Glutamatergic neuron (in vitro differentiated cells): ENCODE data around the gene SLCO2B1. TPM values are rescaled to one million over a fixed set of nuclear protein-coding genes. Genes with fewer than 3 reads are reported as not detected.

ENCODE experiments used
- DNase-seq: peaks from one replicate; pipeline ENCODE4 v3.0.0; 2022
- H3K27ac Mint-ChIP-seq: one replicate; pipeline ENCODE4 v1.8.0; 2020; ENCODE audit warnings: mild to moderate bottlenecking, mixed read lengths, inconsistent platforms; ENCODE audit not compliant: unreplicated experiment
- H3K27me3 Mint-ChIP-seq: one replicate; pipeline ENCODE4 v1.8.0; 2020; ENCODE audit warnings: mild to moderate bottlenecking, moderate library complexity, mixed read lengths, inconsistent platforms; ENCODE audit not compliant: unreplicated experiment
- H3K36me3 Mint-ChIP-seq: one replicate; pipeline ENCODE4 v1.8.0; 2020; ENCODE audit warnings: mild to moderate bottlenecking, mixed read lengths, inconsistent platforms; ENCODE audit not compliant: unreplicated experiment
- H3K4me1 Mint-ChIP-seq: one replicate; pipeline ENCODE4 v1.8.0; 2020; ENCODE audit warnings: mild to moderate bottlenecking, low read depth, mixed read lengths, inconsistent platforms; ENCODE audit not compliant: unreplicated experiment
- H3K4me3 Mint-ChIP-seq: one replicate; pipeline ENCODE4 v1.8.0; 2020; ENCODE audit warnings: mild to moderate bottlenecking, mixed read lengths, inconsistent platforms; ENCODE audit not compliant: unreplicated experiment
- H3K9me3 Mint-ChIP-seq: one replicate; pipeline ENCODE4 v1.8.0; 2020; ENCODE audit warnings: mild to moderate bottlenecking, moderate library complexity, mixed read lengths, inconsistent platforms; ENCODE audit not compliant: unreplicated experiment
- CTCF ChIP-seq: fragments of 200-600 bp; sonication (generic); IDR thresholded peaks from one replicate; pipeline ENCODE4 v1.5.0; 2021; ENCODE audit not compliant: partially characterized antibody, unreplicated experiment
- total RNA-seq: library from RNA; stranded (reverse); fragmentation: NEBNext Ultra II Directional; extraction: Animal tissue kit (Norgen Biotek cat#: 25700); gene quantifications from one replicate; pipeline ENCODE4 v1.2.1, GENCODE V29; 2021; ENCODE audit not compliant: unreplicated experiment

SLCO2B1 gene
- total RNA-seq, 1 donor from 2014 or later, result not detected

- H3K27ac Mint-ChIP-seq, result no peak overlapping the region
- TF ChIP-seq CTCF, result no peak
- peaks cover 2% of the 10 kb centered on the region for H3K4me1 Mint-ChIP-seq
- peaks cover 1% of the 10 kb centered on the region for H3K27me3 Mint-ChIP-seq
- H3K4me3 Mint-ChIP-seq, result no peak overlapping the region
- H3K36me3 Mint-ChIP-seq, result no peaks in the 10 kb centered on the region
- no peak for DNase-seq
- peaks cover 4% of the 10 kb centered on the region for H3K9me3 Mint-ChIP-seq
Observed at GRCh38 chr11:75145196-75145971, 5.5 kb upstream of the SLCO2B1 start.

- peaks cover 4% of the 10 kb centered on the region for H3K9me3 Mint-ChIP-seq
- no peak for TF ChIP-seq CTCF
- H3K27ac Mint-ChIP-seq, result no peak overlapping the region
- no peak overlapping the region for H3K4me3 Mint-ChIP-seq
- peaks cover 2% of the 10 kb centered on the region for H3K4me1 Mint-ChIP-seq
- no peaks in the 10 kb centered on the region for H3K36me3 Mint-ChIP-seq
- DNase-seq, result no peak
- peaks cover under 1% of the 10 kb centered on the region for H3K27me3 Mint-ChIP-seq
Observed at GRCh38 chr11:75145972-75146519, 4.9 kb upstream of the SLCO2B1 start.

- TF ChIP-seq CTCF, result no peak
- Mint-ChIP-seq H3K9me3 (no peaks in the 10 kb centered on the region), H3K4me3 (no peak overlapping the region), H3K27ac (no peak overlapping the region), H3K4me1 (peaks cover 3% of the 10 kb centered on the region), H3K36me3 (peaks cover 4% of the 10 kb centered on the region), H3K27me3 (peaks cover 1% of the 10 kb centered on the region)
- DNase-seq, result no peak
Observed at GRCh38 chr11:75146711-75147110, 4.2 kb upstream of the SLCO2B1 start.

- TF ChIP-seq CTCF, result no peak
- H3K4me1 Mint-ChIP-seq, result peaks cover 3% of the 10 kb centered on the region
- no peak overlapping the region for H3K4me3 Mint-ChIP-seq
- H3K27ac Mint-ChIP-seq, result no peak overlapping the region
- no peaks in the 10 kb centered on the region for H3K9me3 Mint-ChIP-seq
- peaks cover 5% of the 10 kb centered on the region for H3K36me3 Mint-ChIP-seq
- peaks cover 3% of the 10 kb centered on the region for H3K27me3 Mint-ChIP-seq
- DNase-seq, result no peak
Observed at GRCh38 chr11:75147191-75147874, 3.6 kb upstream of the SLCO2B1 start.

GRCh38 chr11:75147875-75148263 lies 3.0 kb upstream of the SLCO2B1 start:
- no peak for DNase-seq
- H3K9me3 Mint-ChIP-seq, result no peaks in the 10 kb centered on the region
- H3K4me3 Mint-ChIP-seq, result no peak overlapping the region
- TF ChIP-seq CTCF, result no peak
- peaks cover 3% of the 10 kb centered on the region for H3K4me1 Mint-ChIP-seq
- H3K27me3 Mint-ChIP-seq, result peaks cover 3% of the 10 kb centered on the region
- peaks cover 5% of the 10 kb centered on the region for H3K36me3 Mint-ChIP-seq
- H3K27ac Mint-ChIP-seq, result no peak overlapping the region
